Measurements from ENCODE around the gene RYK.
"Not testable (repeated sequence)": the region's sequence is repeated elsewhere in the genome, so short reads cannot be mapped to it uniquely, and the experiment has no call there.

RYK gene

DNA sequence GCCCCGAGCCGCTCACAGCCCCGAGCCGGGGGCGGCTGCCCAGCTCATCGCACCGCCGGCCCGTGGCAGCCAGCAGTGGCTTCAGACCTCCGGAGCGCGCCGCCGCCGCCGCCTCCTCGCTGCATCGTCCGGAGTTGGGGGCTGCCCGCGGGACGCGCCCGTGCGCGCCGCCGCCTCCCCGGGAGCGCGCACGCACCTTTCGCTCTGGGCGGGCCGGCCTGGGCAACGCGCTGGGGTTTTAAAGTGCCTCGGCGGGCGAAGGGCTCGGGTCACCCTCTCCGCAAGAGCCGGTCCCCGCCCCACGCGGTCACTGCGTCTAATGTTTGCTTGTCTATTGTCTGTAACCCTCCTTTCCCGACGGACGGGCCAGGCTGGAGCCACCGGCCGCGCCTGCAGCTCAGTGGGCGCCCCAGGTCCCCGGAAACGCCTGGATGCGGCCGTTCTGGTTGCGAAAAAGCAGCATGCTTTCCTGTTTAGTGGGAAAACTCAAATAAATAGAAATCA, at the start of gene RYK:
RYK (minus strand) TSS at position 143 of the 504 bp plus-strand sequence. CDS start 205 bp downstream, outside the sequence.
- peak; percentile 76 for DNase-seq

DNA sequence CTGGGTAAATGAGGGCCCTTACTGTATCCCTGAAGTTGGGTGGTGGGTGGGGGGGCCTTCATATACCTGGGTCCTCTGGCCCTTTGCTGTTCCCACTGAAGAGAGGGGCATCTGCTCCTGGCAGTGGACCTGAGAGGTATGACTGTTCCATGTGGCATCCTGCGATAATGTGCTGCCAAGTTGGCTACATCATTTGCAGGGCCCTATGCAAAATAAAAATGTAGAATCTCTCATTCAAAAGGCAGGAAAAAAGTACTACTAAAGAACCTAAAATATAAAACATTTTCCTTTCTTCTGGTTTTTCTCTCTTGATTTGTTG, 49.2 kb upstream of the RYK start:
- DNase-seq = no peak

DNA sequence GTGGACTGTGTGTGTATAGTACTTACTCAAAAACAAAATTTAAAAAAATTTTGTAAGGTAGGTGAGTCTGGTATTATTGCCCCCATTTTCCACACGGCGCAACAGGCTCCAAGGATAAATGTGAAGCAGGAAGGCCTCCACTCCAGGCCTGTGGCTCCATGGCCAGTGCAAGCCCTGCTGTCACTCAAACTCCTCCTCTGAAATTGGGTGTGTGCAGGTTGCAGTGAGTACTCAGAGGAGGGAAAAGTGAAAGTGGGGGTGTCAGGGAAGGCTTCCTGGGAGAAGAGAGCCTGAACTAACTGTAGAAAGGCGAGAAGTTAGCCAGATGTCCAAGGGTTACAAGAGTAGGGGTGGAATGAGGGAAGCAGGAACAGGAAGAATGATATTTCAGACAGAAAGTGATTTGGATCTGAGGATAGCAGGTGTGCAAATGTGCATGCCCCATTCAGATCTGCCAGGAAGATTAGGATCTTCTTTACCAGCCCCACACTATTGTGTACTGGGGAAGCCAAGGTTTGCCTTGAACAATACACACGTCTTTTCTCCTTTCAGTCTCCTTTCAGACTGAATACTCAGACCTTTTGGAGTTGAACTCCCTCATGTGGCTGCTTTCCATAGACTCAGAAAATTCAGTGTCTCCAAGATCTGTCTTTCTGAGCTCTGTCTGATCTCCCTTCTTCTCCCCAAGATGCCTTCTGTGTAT, 48.7 kb upstream of the RYK start:
- DNase-seq = no peak

DNA sequence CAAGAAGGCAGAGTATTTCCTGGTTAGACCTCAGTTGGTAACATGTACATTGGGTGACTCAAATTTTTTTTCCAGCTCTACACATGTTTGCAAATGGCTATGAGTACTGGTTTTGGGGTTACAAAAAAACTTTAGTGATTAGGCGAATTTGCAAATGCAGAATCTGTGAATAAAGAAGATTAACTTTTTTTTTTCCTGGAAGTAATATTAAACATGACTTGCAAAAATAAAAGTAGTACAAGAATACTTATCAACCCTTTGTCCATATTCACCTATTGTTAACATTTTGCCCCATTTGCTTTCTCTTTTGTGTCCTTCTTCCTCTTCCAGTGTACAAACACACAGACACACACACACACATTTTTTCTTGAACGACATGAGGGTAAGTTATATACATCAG, 47.6 kb upstream of the RYK start:
- DNase-seq = no peak

DNA sequence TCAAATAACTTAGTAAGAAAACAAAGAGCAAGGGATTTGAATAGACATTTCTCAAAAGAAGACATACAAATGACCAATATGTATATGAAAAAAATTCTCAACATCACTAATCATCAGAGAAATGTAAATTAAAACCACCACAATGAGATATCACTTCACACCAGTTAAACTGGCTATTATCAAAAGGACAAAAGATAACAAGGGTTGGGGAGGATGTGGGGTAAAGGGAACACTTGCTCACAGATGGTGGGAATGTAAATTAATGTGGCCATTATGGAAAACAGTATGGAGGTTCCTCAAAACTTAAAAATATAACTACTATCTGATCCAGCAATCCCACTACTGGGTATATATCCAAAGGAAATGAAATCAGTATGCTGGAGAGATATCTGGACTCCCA, 46.0 kb upstream of the RYK start:
- no peak for DNase-seq

DNA sequence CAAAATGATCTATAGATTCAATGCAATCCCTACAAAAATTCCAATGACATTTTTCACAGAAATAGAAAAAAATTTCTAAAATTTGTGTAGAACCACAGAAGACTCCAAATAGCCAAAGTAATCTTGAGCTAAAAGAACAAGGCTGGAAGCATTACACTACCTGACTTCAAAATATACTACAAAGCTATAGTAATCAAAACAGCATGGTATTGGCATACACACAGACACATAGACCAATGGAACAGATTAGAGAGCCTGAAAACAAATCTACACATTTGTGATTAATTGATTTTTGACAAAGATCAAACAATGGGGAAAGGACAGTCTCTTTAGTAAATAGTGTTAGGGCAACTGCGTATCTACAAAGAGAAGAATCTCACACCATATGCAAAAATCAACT, 45.3 kb upstream of the RYK start:
- DNase-seq = no peak

DNA sequence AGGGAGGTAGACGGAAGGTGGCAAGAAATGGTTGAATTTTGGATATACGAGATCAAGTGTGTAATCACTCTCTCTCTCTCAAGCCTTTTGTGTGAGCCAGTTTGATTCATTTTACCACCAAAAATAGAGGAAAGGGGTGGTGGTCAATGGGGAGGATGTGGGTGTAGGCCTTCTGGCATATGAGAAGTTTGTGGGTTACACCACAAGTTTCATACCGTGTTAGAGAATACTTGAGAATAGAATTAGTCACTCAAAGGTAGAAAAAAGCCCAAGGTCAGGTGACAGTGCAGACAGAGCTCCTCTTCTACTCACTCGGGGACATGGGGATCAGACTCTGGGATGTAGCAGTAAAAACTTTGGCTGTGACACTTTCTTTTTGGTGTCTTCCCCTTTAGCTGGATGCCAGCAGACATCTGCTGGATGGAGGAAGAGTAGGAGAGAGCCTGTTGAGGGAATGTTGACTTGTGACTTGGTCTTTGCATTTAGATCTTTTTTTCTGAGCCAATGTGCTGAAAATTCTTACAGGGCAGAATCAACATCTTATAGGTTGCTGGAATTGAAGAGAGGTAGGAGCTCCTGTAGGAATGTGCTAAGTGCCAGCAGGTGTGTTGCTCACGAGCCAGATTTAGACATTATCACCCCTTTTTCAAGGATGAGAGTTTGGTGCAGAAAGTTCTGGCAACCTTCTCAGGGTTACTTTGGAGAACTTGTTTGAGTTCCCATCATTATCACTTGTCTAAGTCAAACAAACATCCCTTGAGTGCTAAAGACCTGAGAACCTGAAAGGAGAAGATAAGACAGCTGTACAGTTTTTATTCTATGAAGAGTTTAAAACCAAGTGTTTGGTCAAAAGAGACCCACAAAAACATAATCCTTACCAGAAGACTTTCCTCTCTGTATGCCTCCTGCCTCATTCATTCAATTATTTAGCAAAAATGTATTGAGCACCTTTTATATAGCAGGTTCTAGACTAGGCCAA, 43.9 kb upstream of the RYK start:
- DNase-seq = no peak

DNA sequence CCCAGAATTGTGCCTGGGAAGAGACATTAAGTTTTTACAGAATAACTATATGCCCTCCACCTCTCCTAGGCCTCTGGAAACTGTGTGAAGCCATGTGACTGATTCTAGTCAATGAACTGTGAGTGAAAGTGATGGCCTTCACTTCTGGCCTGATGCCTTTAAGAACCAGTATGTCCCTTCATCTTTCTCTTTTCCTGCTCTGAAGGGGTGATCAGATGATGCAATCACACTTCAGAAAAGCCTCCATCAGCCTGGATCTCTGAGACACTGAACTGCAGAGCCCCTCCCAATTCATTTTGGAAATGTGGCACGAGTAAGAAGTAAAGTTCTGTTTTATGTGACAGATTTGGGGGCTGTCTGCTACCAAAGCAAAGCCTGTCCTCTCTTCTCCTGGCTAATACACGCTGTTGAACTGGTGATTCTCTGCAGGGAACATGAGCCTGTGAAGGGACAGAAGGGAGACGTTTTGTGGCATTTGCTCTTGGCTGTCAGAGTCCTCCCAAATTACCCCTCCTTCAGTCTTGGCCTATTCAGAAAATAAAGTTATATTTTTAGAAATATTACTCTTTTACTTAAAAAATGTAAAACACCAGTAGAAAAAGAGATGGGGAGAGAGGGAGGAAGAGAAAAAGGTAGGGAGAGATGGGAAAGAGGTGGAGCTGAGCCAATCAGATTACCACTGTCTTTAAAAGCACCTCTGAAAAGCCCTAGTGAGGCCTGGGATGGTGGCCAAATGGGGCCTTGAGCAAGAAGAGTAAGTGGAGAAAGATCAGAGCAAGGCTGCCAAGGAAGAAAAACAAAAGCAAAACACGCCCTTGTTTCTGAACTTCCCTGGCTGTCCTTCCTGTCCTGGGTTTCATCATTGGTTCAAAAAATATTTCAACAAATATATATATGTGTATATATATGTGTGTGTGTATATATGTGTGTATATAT, 40.9 kb upstream of the RYK start:
- DNase-seq = no peak

DNA sequence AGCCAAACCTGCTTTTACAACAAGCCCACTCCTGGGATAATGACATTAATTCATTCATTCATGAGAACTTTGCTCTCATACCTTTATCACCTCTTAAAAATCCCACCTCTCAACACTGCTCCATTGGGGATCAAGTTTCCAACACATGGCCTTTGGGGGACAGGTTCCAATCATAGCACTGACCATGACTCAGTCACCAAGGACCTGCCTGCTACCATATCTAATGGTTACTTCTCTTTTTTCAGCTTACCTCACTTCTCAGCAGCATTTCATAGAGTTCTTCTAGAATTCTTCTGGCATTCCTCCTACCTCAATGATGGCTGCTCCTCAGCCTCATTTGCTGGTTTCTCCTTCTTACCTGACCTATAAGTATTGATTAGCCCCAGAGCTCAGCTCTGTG, 36.9 kb upstream of the RYK start:
- DNase-seq = no peak

DNA sequence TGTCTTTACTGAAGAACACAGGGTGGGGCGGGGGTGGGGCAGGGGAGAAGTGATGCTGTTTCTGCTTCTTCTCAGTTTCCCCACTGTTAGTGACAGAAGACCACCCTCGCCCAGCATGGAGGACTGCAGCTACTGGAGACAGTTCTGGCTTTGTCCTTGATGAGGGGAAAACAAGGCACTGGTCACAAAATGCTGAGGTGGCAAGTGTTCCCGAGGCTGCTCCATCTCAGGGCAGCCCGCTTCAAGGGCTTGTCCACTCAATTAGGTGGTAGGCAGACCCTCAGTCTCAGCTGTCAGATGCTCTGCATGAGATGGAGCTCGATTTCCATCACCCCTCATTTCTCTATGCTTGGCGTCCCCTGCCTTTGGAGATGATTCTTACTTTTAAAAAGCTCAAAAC, 33.8 kb upstream of the RYK start:
- DNase-seq = no peak

DNA sequence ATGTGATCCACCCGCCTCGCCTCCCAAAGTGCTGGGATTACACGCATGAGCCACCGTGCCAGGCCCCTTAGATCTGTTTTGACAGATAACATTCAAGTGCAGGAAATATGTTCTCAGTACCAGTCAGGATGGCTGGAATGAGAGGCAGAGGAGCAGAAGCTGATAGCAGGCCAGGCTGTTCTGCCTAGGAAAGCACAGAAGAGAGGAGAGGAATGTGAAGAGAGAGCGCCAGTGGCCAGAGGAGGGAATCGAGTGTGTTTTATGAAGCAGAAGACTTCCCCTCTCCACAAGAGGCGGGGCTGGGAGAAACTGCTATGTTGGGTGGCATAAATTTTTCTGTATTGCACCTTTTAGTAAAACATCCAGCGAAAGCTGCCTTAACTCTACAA, 32.0 kb upstream of the RYK start:
- no peak for DNase-seq

DNA sequence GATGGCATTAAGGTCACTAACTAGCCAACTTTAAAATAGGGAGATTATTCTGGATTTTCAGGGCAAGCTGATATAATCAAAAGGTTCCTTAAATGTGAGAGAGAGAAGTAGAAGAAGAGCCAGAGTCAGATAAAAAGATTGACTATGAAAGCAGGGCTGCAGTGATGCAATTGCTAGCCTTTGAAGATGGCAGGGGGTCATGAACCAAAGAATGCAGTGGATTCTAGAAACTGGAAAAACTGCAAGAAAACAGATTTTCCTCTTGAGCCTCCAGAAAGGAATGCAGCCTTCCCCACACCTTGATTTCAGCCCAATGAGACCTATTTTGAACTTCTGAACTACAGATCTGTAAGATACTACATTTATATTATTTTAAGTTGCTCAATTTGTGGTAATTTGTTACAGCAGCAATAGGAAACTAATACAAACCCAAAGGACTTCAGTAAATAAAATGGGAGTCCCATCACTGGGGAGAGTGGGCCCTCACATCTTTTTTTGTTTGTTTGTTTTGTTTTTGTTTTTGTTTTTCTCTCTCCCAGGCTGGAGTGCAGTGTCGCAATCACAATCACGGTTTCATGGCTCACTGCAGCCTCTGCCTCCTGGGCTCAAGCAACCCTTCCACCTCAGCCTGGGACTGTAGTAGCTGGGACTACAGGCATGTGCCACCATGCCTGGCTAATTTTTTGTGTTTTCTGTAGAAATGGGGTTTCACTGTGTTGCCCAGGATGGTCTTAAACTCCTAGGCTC, 31.4 kb upstream of the RYK start:
- no peak for DNase-seq

DNA sequence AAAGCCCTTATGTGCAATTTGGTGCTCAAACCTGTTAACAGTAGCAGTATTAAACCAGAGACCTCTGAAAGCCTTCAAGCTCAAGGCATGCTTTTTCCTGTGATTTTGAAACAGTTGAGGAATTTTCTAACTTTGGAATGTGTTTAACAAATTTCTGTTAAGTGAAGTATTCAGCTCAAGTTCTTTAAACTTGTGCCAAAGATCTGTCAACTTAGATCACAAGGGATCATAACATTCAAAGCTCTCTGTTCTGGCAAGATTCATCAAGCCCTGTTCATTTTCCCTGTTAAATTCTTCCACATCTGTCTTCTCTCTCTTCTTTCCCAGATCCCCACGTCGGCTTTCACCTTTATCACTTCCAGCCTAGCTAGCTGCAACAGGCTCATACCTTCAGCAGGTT, 28.8 kb upstream of the RYK start:
- no peak for DNase-seq

DNA sequence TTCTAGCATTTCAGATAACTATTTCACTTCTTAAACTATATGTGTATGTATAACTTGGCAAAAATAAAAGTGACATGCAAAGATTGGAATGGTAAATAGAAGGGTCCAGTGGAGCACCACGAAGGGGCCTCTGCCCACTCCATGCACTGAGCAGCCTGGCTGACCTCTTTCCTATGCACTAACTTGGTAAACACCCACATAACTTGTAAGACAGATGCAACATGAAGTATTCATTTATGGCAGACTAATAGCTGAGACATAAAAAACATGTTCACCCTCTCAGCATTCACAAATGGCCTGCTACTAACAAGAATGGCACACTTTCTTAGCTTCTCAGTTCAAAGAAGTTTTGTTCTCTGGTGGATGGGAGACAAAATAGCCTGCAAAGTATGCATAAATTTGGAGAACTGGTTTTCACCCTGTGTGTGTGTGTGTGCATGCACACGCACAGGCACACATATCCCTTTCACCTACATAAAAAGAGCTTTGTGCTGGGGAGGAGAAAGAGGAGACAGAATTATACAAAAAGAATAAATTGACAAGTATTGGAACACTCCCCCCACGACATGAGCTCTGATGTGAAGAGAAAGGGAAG, 26.5 kb upstream of the RYK start:
- DNase-seq = no peak

DNA sequence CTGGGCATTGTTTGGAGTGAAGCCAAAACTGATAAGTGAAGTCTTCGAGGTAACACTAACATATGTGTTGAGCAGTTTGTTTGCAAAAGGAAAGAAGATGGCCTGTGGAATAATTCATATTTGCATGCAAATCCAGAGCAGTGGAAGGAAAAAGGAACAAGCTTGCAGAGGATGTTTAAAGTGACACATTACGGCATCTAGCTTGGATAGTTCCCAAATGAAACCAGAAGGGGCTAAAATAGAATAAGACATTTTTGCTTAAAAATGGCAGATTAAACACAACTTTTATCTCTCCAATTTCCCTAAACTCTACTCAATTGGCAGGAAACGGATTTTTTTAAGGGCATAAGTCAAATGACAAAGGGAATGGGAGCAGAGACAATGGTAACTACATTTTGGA, 25.4 kb upstream of the RYK start:
- DNase-seq = no peak

DNA sequence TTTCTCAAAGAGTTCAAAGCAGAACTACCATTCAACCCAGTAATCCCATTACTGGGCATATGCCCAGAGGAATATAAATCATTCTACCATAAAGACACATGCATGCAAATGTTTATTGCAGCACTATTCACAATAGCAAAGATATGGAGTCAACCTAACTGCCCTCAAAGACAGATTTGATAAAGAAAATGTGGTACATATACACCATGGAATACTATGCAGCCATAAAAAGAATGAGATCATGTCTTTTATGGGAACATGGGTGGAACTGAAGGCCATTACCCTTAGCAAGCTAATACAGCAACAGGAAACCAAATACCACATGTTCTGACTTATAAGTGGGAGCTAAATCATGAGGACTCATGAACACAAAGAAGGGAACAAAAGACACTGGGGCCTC, 24.5 kb upstream of the RYK start:
- not testable (repeated sequence) for DNase-seq

DNA sequence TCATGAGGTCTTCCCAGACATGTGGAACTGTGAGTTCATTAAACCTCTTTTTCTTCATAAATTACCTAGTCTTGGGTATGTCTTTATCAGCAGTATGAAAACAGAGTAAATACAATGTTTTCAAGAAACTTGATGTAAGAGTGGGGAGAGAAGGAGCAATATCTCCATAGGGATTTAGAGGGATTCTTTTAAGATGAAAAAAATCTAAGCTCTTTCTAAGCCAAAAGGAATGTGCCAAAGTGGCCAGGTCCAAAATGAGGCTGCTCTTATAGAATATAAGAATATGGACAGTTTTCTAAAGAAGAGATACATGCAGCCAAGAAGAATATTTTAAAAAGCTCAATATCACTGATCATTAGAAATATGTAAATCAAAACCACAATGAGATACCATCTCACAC, 23.9 kb upstream of the RYK start:
- no peak for DNase-seq

DNA sequence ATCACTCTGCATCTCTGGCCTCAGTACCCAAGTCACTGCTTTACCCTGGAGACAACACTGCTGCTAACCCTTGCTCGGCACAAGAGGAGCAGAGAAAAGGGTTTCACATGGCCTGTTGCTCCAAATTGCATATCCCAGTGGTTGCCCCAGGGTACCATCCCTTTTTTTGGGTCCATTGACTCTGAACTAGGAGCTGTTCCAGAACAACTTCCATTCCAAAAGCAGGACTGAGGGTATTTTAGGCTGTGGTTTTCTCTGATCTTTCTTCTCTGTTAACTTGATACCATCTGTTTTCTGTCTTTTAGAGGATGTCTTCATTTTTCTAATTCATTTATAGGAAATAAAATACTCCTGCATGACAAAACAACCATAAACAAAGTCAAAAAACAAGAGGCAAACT, 17.3 kb upstream of the RYK start:
- DNase-seq = no peak

DNA sequence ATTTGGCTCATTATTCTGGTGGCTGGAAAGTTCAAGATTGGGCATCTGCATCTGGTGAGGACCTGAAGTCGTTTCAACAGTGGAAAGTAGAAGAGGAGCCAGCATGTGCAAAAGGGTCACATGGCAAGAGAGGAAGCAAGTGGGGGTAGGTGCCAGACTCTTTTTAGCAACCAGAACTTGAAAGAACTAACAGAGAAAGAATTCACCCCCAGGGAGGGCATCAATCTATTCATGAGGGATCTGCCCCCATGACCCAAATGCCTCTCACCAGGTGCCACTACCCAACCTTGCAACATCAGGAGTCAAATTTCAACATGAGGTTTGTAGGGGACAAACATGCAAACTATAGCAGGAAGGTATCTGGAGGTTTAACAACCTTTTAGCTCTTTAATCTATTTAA, 10.3 kb upstream of the RYK start:
- DNase-seq = no peak

DNA sequence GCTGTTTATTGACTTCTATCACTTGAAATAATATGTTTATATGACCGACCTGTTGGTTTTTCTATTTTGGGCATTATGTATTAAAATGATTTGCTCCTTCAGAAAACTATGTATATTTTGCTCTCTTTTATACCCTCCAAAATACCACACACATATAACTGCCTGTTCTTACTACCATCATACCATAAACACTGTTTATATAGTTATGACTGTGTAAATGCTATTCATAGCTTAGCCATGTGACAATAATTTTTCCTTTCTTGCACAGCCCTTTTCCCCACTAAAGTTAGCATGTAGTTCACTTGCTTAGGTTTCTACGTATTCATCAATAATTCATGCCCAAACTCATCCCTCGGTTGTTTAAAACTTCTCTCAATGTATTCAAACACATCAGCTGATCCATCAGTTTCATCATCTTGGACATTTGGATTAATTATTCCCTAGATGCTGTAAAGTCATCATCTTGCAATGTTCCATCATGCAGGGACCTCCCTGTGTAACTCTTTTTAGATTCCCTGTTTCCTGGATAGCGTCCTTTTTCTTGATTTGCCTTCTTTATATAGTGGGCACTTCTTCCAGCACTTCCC, 8.2 kb upstream of the RYK start:
- DNase-seq = no peak

DNA sequence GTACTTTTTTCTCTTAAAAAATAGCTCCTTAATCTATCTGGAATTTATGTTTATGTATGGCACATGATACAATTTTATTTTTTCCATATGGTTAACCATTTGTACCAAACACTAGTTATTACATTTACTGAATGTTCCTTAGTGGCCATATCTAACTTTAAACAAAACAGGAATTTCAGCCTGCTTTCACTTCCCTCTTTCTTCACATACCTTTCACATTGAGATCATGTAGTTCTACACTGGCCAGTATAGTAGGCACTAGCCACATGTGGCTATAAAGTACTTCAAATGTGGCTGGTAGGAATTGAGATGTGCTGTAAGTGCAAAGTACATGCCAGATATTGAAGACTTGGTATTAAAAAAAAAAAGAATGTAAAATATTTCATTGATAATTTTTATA, 4.7 kb upstream of the RYK start:
- DNase-seq = no peak
